A549 (cell line): Measurements from ENCODE around the gene RTP1.

ENCODE experiments used
- ELK1 ChIP-seq: fragments of 150-350 bp; IDR thresholded peaks from 2 replicates; pipeline ENCODE4 v1.6.1; 2014; ENCODE audit warnings: low read depth, mild to moderate bottlenecking, low read length
- HOXB5 ChIP-seq: fragments of 250-450 bp; sonication (Bioruptor Pico); IDR thresholded peaks from 2 replicates; pipeline ENCODE4 v1.5.0; 2020; ENCODE audit warnings: mild to moderate bottlenecking, moderate library complexity

- no peak for TF ChIP-seq HOXB5 (CRISPR knock-in tag)
- TF ChIP-seq ELK1, result no peak
These were observed 8.4 kb upstream of the RTP1 start for GRCh38 chr3:187188931-187189330.
